PC-3 (cell line): ENCODE results near the gene PRXL2B. TPM values are rescaled to one million over a fixed set of nuclear protein-coding genes. Genes with fewer than 3 reads are reported as not detected.
"Not testable (repeated sequence)": the region's sequence is repeated elsewhere in the genome, so short reads cannot be mapped to it uniquely, and the experiment has no call there.

Experiments
- ATAC-seq: fragments of 200-7000 bp; cut with Tn5 transposase; 2 replicates; pipeline ENCODE4 v1.9.1; 2020; ENCODE audit warnings: mild to moderate bottlenecking, moderate library complexity
- BruUV-seq: library from RNA; stranded (reverse); fragments of 400-500 nt; replicated peaks from 2 replicates; lab custom pipeline; 2021; lab: Mats Ljungman, UMichigan
- CTCF ChIA-PET: fragments of 300-600 bp; sonication (Branson Sonifier 250); formaldehyde crosslinking; loops from one replicate; lab custom pipeline; 2022; ENCODE audit warnings: antibody characterized with exemption; lab: Charles Lee
- POLR2A ChIA-PET: fragments of 300-600 bp; sonication (Branson Sonifier 250); formaldehyde crosslinking; loops from one replicate; lab custom pipeline; 2022; ENCODE audit warnings: antibody characterized with exemption; ENCODE audit not compliant: unreplicated experiment; lab: Charles Lee
- DNase-seq: peaks from one replicate; pipeline ENCODE4 v3.0.0-alpha.2; 2015
- H2AFZ ChIP-seq: fragments of 300-600 bp; sonication (generic); 2 replicates; pipeline ENCODE4 v1.6.0; 2016; ENCODE audit warnings: antibody characterized with exemption, low read length
- H3F3A ChIP-seq: fragments of 300-600 bp; sonication (generic); one replicate; pipeline ENCODE4 v1.6.0; 2017; ENCODE audit warnings: antibody characterized with exemption, low read length, control low read depth, mild to moderate bottlenecking; ENCODE audit not compliant: unreplicated experiment
- H3K27ac ChIP-seq: fragments of 300-600 bp; sonication (generic); 2 replicates; pipeline ENCODE4 v1.5.1; 2016; ENCODE audit warnings: mild to moderate bottlenecking, low read length
- H3K27me3 ChIP-seq: fragments of 300-600 bp; sonication (generic); 2 replicates; pipeline ENCODE4 v1.6.1; 2016; ENCODE audit warnings: low read length, mixed read lengths
- H3K36me3 ChIP-seq: fragments of 300-600 bp; sonication (generic); 2 replicates; pipeline ENCODE4 v1.6.1; 2016; ENCODE audit warnings: low read depth, mixed run types, low read length, mixed read lengths
- H3K4me1 ChIP-seq: fragments of 300-600 bp; sonication (generic); 2 replicates; pipeline ENCODE4 v1.5.1; 2016; ENCODE audit warnings: low read length; ENCODE audit not compliant: insufficient read depth
- H3K4me2 ChIP-seq: fragments of 300-600 bp; sonication (generic); 2 replicates; pipeline ENCODE4 v1.6.0; 2016; ENCODE audit warnings: low read length
- H3K4me3 ChIP-seq: fragments of 300-600 bp; sonication (generic); 2 replicates; pipeline ENCODE4 v1.5.1; 2016; ENCODE audit warnings: mild to moderate bottlenecking, low read length, mixed read lengths
- H3K79me2 ChIP-seq: fragments of 300-600 bp; sonication (generic); 2 replicates; pipeline ENCODE4 v1.6.1; 2017; ENCODE audit warnings: low read length, mixed read lengths
- H3K9ac ChIP-seq: fragments of 300-600 bp; sonication (generic); 2 replicates; pipeline ENCODE4 v1.6.0; 2016; ENCODE audit warnings: mild to moderate bottlenecking, low read length
- H3K9me2 ChIP-seq: fragments of 300-600 bp; sonication (generic); replicated peaks from 2 replicates; pipeline ENCODE4 v1.6.1; 2016; ENCODE audit warnings: mixed run types, low read length, mixed read lengths
- H3K9me3 ChIP-seq: fragments of 300-600 bp; sonication (generic); 2 replicates; pipeline ENCODE4 v1.6.1; 2016; ENCODE audit warnings: low read length, mixed read lengths
- H4K20me1 ChIP-seq: fragments of 300-600 bp; sonication (generic); 2 replicates; pipeline ENCODE4 v1.6.1; 2016; ENCODE audit warnings: low read length, mixed read lengths
- EZH2 ChIP-seq: fragments of 300-600 bp; sonication (generic); IDR thresholded peaks from one replicate; pipeline ENCODE4 v1.6.1; 2017; ENCODE audit warnings: antibody characterized with exemption, mild to moderate bottlenecking, low read length; ENCODE audit not compliant: unreplicated experiment
- EZH2phosphoT487 ChIP-seq: fragments of 300-600 bp; sonication (generic); IDR thresholded peaks from 2 replicates; pipeline ENCODE4 v1.6.1; 2018; ENCODE audit warnings: mild to moderate bottlenecking, antibody characterized with exemption, low read length, borderline replicate concordance
- intact Hi-C: fragments of 100-400 bp; cut with micrococcal nuclease; formaldehyde crosslinking; loops from 2 replicates; pipeline ENCODE4 v1.9.0; 2023
- total RNA-seq: library from RNA; depleted of rRNA; stranded (reverse); fragments of >200 nt; gene quantifications from 2 replicates; pipeline ENCODE4 v1.2.3, GENCODE V29; 2014
- TF ChIP-seq, protein P1 (sequence below): fragments of 300-600 bp; sonication (generic); conservative IDR thresholded peaks from 2 replicates; pipeline ENCODE4 v1.5.1; 2017; ENCODE audit warnings: antibody characterized with exemption, low read depth, mild to moderate bottlenecking, low read length

The PRXL2B gene
- total RNA-seq, 1 experiment from 2014 or later = 75.0 TPM

GRCh38 chr1:2574350-2574749 is 12.2 kb upstream of the PRXL2B start:
- CTCF ChIA-PET = no interaction called here
- intact Hi-C loops = no loop called here
- BruUV-seq = no TSS peak

GRCh38 chr1:2575801-2576663 is 10.5 kb upstream of the PRXL2B start:
- no peak overlapping the region for H3K4me3 ChIP-seq
- no peak overlapping the region for H3K9ac ChIP-seq
- no peaks in the 10 kb centered on the region for H3F3A ChIP-seq
- no peak overlapping the region for H2AFZ ChIP-seq
- no peaks in the 10 kb centered on the region for H3K36me3 ChIP-seq
- ChIA-PET CTCF (no interaction called here), POLR2A (no interaction called here)
- H3K9me3 ChIP-seq = no peaks in the 10 kb centered on the region
- intact Hi-C loops = no loop called here
- no TSS peak for BruUV-seq
- TF ChIP-seq, protein P1, sequence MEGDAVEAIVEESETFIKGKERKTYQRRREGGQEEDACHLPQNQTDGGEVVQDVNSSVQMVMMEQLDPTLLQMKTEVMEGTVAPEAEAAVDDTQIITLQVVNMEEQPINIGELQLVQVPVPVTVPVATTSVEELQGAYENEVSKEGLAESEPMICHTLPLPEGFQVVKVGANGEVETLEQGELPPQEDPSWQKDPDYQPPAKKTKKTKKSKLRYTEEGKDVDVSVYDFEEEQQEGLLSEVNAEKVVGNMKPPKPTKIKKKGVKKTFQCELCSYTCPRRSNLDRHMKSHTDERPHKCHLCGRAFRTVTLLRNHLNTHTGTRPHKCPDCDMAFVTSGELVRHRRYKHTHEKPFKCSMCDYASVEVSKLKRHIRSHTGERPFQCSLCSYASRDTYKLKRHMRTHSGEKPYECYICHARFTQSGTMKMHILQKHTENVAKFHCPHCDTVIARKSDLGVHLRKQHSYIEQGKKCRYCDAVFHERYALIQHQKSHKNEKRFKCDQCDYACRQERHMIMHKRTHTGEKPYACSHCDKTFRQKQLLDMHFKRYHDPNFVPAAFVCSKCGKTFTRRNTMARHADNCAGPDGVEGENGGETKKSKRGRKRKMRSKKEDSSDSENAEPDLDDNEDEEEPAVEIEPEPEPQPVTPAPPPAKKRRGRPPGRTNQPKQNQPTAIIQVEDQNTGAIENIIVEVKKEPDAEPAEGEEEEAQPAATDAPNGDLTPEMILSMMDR = no peak
- TF ChIP-seq EZH2phosphoT487 (no peak), EZH2 (no peak)
- DNase-seq (no peak), ATAC-seq (no peak)
- no peaks in the 10 kb centered on the region for H3K79me2 ChIP-seq
- H3K9me2 ChIP-seq = no peaks in the 10 kb centered on the region
- H4K20me1 ChIP-seq = no peaks in the 10 kb centered on the region
- no peak overlapping the region for H3K27ac ChIP-seq
- H3K4me2 ChIP-seq = no peak overlapping the region
- H3K4me1 ChIP-seq = no peaks in the 10 kb centered on the region; the same call in 1 of the 2 replicates
- peaks cover 28% of the 10 kb centered on the region for H3K27me3 ChIP-seq

More at GRCh38 chr1:2574350-2574749, 12.2 kb upstream of the PRXL2B start:
- TF ChIP-seq EZH2 (no peak), EZH2phosphoT487 (no peak)
- TF ChIP-seq, protein P1 = no peak
- Histone ChIP-seq H3K27me3 (peaks cover 28% of the 10 kb centered on the region), H4K20me1 (no peaks in the 10 kb centered on the region), H3K27ac (no peak overlapping the region), H3K36me3 (no peaks in the 10 kb centered on the region), H2AFZ (no peak overlapping the region), H3K4me1 (no peaks in the 10 kb centered on the region; the same call in 1 of the 2 replicates), H3K4me2 (no peak overlapping the region), H3K79me2 (no peaks in the 10 kb centered on the region), H3K4me3 (no peak overlapping the region), H3F3A (no peaks in the 10 kb centered on the region), H3K9me2 (no peaks in the 10 kb centered on the region), H3K9me3 (no peaks in the 10 kb centered on the region), H3K9ac (no peak overlapping the region)
- DNase-seq = no peak
- POLR2A ChIA-PET = no interaction called here
- no peak for ATAC-seq

DNA sequence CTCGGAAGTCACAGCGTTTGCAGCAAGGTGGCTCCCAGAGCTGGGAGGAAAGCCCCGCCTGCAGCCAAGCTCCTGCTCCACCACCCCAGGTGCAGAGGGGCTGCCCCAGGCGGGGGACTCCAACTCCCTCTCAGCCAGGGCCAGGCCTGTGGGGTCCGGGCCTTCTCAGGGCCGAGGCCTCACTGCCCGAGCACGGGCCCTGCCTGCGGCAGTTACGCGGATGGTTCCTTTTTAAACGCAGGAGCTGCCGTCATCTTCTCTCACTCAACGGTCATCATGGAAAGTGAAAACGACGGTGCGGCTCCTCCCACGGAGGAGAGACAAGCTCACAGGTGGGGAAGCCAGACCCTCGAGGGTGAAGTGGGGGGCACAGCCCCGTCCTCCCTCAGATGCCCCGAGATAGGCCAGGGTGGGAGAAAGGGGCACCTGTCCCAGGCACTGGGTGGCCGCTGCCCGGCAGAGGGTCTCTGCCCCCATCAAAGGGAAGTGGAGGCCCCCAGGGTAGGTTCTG is 9.0 kb upstream of the PRXL2B start:
- H3K79me2 ChIP-seq, BruUV-seq, H3K9me3 ChIP-seq, ATAC-seq, H3K9me2 ChIP-seq, H3K36me3 ChIP-seq, H3K4me2 ChIP-seq, DNase-seq, H4K20me1 ChIP-seq, POLR2A ChIA-PET, intact Hi-C loops, H3K9ac ChIP-seq, H2AFZ ChIP-seq, H3K4me3 ChIP-seq, H3K4me1 ChIP-seq, H3K27ac ChIP-seq, H3F3A ChIP-seq: not testable (repeated sequence)
- peaks cover 19% of the 10 kb centered on the region for H3K27me3 ChIP-seq
- CTCF ChIA-PET = interaction anchor here (0.6 kb wide), 1 partner anchor 134 kb away, joined by 3 read pairs; no protein-coding TSS in a partner anchor
